Measurements from ENCODE around the gene DOCK7. TPM values are rescaled to one million over a fixed set of nuclear protein-coding genes. Genes with fewer than 3 reads are reported as not detected.
A peak's percentile ranks its signal among the peaks of the same experiment; 100 is the strongest.

Gene DOCK7
- total RNA-seq, 2 donors from 2014 or later: 31.6 to 32.0 TPM

DNA sequence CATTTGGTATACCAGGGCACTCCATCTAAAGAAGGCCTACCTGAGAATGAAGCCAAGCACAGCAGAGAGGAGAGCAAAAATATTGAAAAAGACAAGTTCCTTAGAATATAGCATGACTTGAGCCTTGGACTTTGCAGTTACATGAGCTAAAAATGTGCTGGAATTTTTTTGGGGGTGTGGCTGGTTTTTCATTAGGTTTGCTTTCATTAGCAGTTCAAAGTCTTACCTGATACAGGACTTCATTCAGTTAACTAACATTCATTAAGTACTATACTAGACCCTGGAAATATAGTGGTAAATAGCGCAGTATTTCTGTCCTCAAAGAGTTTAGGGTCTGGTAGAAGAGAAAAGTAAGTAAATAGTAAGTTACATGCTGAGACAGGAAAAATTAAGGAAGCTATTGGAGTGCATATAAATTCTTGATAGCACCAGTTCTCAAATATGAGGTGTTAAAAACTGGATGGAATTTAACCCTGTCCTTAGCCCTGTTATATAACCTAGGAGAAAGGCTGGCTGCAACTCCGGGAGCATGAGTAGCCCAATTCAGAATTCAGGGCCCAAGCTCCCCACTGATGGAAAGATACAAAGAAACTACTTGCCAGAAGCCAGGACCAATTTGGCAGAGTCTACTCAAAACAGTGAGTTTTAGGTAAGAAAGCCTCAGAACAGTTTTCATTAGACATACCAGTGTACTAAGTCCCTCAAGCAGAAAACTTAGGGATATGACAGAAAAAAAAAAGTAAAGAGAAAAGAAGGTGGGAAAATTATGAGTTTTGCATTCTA, 3.1 kb upstream of the DOCK7 start:
- no peak for ATAC-seq
- H3K27me3 ChIP-seq: no peaks in the 10 kb centered on the region
- DNase-seq: no peak

GRCh38 chr1:62689524-62689923, 1.3 kb upstream of the DOCK7 start:
- Histone ChIP-seq H3K36me3 (replicated peaks in 1 of 2; ENCODE audit: insufficient read depth in 1 of 2, low read depth in 2 of 2) (no peaks in the 10 kb centered on the region), H3K4me3 (no peak overlapping the region), H3K9me3 (no peaks in the 10 kb centered on the region), H3K27ac (peak overlapping the region in 3 of 4 donors; percentile 24 to 62 (median 59)), H3K4me1 (peaks cover 24% of the 10 kb centered on the region), H3K27me3 (no peaks in the 10 kb centered on the region)
- ATAC-seq (no peak), DNase-seq (no peak)
- no peak for TF ChIP-seq POLR2A (IDR thresholded peaks at IDR 0.05)
- TF ChIP-seq CTCF (IDR thresholded peaks at IDR 0.05): no peak
- intact Hi-C loops (cut with DNase I): no loop called here
- WGBS, 2 donors: 91 to 100% methylated on average over 1 of the region's 1 CpG

More for the DNA sequence above, 3.1 kb upstream of the DOCK7 start:
- Histone ChIP-seq H3K4me3 (no peak overlapping the region), H3K9me3 (no peaks in the 10 kb centered on the region), H3K27ac (peak overlapping the region in 3 of 4 donors; percentile 30 to 62 (median 50)), H3K36me3 (replicated peaks in 1 of 2; ENCODE audit: insufficient read depth in 1 of 2, low read depth in 2 of 2) (no peaks in the 10 kb centered on the region), H3K4me1 (peaks cover 13% of the 10 kb centered on the region)
- 80 to 89% methylated on average over 2 of the region's 2 CpGs for WGBS, 2 donors
- TF ChIP-seq POLR2A (IDR thresholded peaks at IDR 0.05): no peak
- no peak for TF ChIP-seq CTCF (IDR thresholded peaks at IDR 0.05)
- intact Hi-C loops (cut with DNase I): no loop called here

GRCh38 chr1:62688687-62689085, 500 bp upstream of the DOCK7 start:
- no peaks in the 10 kb centered on the region for H3K36me3 ChIP-seq (replicated peaks in 1 of 2; ENCODE audit: insufficient read depth in 1 of 2, low read depth in 2 of 2)
- no peaks in the 10 kb centered on the region for H3K9me3 ChIP-seq
- WGBS, 2 donors: 1 to 2% methylated on average over 10 of the region's 10 CpGs
- H3K27me3 ChIP-seq: no peaks in the 10 kb centered on the region
- intact Hi-C loops (cut with DNase I): no loop called here
- peak overlapping the region; percentile 74 to 89 for H3K4me3 ChIP-seq
- peak overlapping the region; percentile 78 to 85 (median 82) for H3K27ac ChIP-seq
- TF ChIP-seq POLR2A (IDR thresholded peaks at IDR 0.05): no peak
- no peak for TF ChIP-seq CTCF (IDR thresholded peaks at IDR 0.05)
- ATAC-seq: peak; percentile 14
- peaks cover 24% of the 10 kb centered on the region for H3K4me1 ChIP-seq
- no peak for DNase-seq

DNA sequence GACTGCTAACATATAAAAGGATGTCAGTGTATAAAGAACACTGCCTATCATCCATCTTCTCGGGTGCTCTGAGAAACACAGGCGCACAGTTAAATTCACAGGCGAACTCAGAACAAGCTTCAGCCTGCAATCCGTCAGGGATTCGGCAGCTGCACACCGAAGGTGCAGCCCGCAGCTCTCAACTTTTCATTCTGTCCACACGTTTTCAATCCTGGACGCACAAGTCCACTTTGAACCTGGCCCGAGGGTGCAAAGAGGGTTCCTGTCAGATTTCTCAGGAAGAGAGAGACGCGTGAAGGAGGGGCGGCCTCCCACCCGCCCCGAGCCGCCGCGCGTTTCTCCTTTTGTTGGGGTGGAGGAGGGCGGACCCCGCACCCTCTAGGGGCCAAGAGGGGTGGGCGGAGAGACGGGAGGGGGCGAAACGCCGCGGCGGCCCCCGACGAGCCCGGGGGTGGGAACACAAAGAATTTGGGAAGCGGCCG, 724 bp downstream of the DOCK7 start:
- Histone ChIP-seq H3K27ac (peak overlapping the region; percentile 78 to 85 (median 82)), H3K27me3 (no peaks in the 10 kb centered on the region), H3K36me3 (replicated peaks in 1 of 2; ENCODE audit: insufficient read depth in 1 of 2, low read depth in 2 of 2) (no peaks in the 10 kb centered on the region), H3K4me3 (peak overlapping the region; percentile 74 to 89), H3K9me3 (no peaks in the 10 kb centered on the region), H3K4me1 (peaks cover 31% of the 10 kb centered on the region)
- intact Hi-C loops (cut with DNase I): no loop called here
- ATAC-seq (peak; percentile 11), DNase-seq (peak in 3 of 4 donors; percentile 18 to 39 (median 21))
- TF ChIP-seq CTCF (IDR thresholded peaks at IDR 0.05): no peak
- TF ChIP-seq POLR2A (IDR thresholded peaks at IDR 0.05): peak in 2 of 3 donors; percentile 19 to 29
- WGBS, 2 donors: 1% methylated on average over 23 to 33 of the region's 33 CpGs

Data from body of pancreas (tissue), 4 donors.